ENCODE results near the gene NKX1-1. TPM values are rescaled to one million over a fixed set of nuclear protein-coding genes. Genes with fewer than 3 reads are reported as not detected.
"Not testable (repeated sequence)": the region's sequence is repeated elsewhere in the genome, so short reads cannot be mapped to it uniquely, and the experiment has no call there.

NKX1-1 gene
- total RNA-seq, 4 donors from 2014 or later = not detected

- 83 to 88% methylated on average over 10 to 16 of the region's 22 CpGs for WGBS, 2 donors
- intact Hi-C loops (cut with DNase I) = no loop called here
- Histone ChIP-seq H3K4me3 (no peak overlapping the region), H3K4me1 (no peaks in the 10 kb centered on the region), H3K27ac (no peak overlapping the region), H3K9me3 (no peaks in the 10 kb centered on the region), H3K36me3 (no peaks in the 10 kb centered on the region), H3K27me3 (peaks cover 0 to 60% (median 0%) of the 10 kb centered on the region in 4 donors)
- no peak for DNase-seq
- TF ChIP-seq POLR2A (IDR thresholded peaks at IDR 0.05) (no peak), CTCF (IDR thresholded peaks at IDR 0.05) (no peak)
These were observed 40.5 kb upstream of the NKX1-1 start for GRCh38 chr4:1446502-1447386.

- Histone ChIP-seq H3K9me3 (no peaks in the 10 kb centered on the region), H3K4me1 (no peaks in the 10 kb centered on the region), H3K27me3 (peaks cover 0 to 58% (median 0%) of the 10 kb centered on the region in 4 donors), H3K36me3 (no peaks in the 10 kb centered on the region), H3K27ac (no peak overlapping the region), H3K4me3 (no peak overlapping the region)
- DNase-seq = no peak
- 94 to 95% methylated on average over 6 to 12 of the region's 21 CpGs for WGBS, 2 donors
- intact Hi-C loops (cut with DNase I) = no loop called here
- TF ChIP-seq CTCF (IDR thresholded peaks at IDR 0.05) = no peak
- no peak for TF ChIP-seq POLR2A (IDR thresholded peaks at IDR 0.05)
These were observed 39.6 kb upstream of the NKX1-1 start for GRCh38 chr4:1445716-1446445.

- H3K36me3 ChIP-seq; H3K4me1 ChIP-seq; H3K9me3 ChIP-seq; DNase-seq; intact Hi-C loops (cut with DNase I); H3K27ac ChIP-seq; H3K4me3 ChIP-seq: not testable (repeated sequence)
- peaks cover 0 to 37% (median 0%) of the 10 kb centered on the region in 4 donors for H3K27me3 ChIP-seq
- WGBS, 2 donors = 61 to 62% methylated on average over 4 of the region's 4 CpGs
These were observed 37.5 kb upstream of the NKX1-1 start for GRCh38 chr4:1443688-1444172.

- no peak for DNase-seq
- WGBS, 2 donors = 67 to 69% methylated on average over 5 of the region's 5 CpGs
These were observed 20.8 kb upstream of the NKX1-1 start for GRCh38 chr4:1427010-1427409.

GRCh38 chr4:1421657-1422056 is 15.4 kb upstream of the NKX1-1 start:
- H3K4me3 ChIP-seq = no peak overlapping the region
- TF ChIP-seq CTCF (IDR thresholded peaks at IDR 0.05) = no peak
- no peak for TF ChIP-seq POLR2A (IDR thresholded peaks at IDR 0.05)
- no peaks in the 10 kb centered on the region for H3K9me3 ChIP-seq
- no peaks in the 10 kb centered on the region for H3K36me3 ChIP-seq
- WGBS, 2 donors = 34 to 41% methylated on average over 2 of the region's 2 CpGs
- H3K27me3 ChIP-seq = peaks cover 0 to 89% (median 1%) of the 10 kb centered on the region in 4 donors
- H3K4me1 ChIP-seq = no peaks in the 10 kb centered on the region
- intact Hi-C loops (cut with DNase I) = no loop called here
- no peak for DNase-seq
- no peak overlapping the region for H3K27ac ChIP-seq

More at GRCh38 chr4:1427010-1427409, 20.8 kb upstream of the NKX1-1 start:
- intact Hi-C loops (cut with DNase I) = no loop called here
- no peak overlapping the region for H3K4me3 ChIP-seq
- H3K27ac ChIP-seq = no peak overlapping the region
- H3K36me3 ChIP-seq = no peaks in the 10 kb centered on the region
- peaks cover 0 to 42% (median 1%) of the 10 kb centered on the region in 4 donors for H3K27me3 ChIP-seq
- TF ChIP-seq CTCF (IDR thresholded peaks at IDR 0.05) (no peak), POLR2A (IDR thresholded peaks at IDR 0.05) (no peak)
- no peaks in the 10 kb centered on the region for H3K4me1 ChIP-seq
- no peaks in the 10 kb centered on the region for H3K9me3 ChIP-seq

Data from esophagus squamous epithelium (tissue), 5 donors.